GM12878 (cell line): ENCODE measurements around the gene SELENOH. TPM values are rescaled to one million over a fixed set of nuclear protein-coding genes. Genes with fewer than 3 reads are reported as not detected.

ENCODE experiments used
- ATAC-seq: fragments of 200-7000 bp; cut with Tn5 transposase; 3 replicates; pipeline ENCODE4 v1.9.1; 2020; ENCODE audit warnings: mild to moderate bottlenecking, moderate library complexity
- BruUV-seq: library from RNA; stranded (reverse); fragments of 400-500 nt; replicated peaks from 2 replicates; lab custom pipeline; 2021; lab: Mats Ljungman, UMichigan
- CTCF ChIA-PET: fragments of 300-600 bp; sonication (Branson Sonifier 250); formaldehyde crosslinking; extraction: SDS; loops from one replicate; lab custom pipeline; 2021; ENCODE audit warnings: inconsistent platforms; lab: Yijun Ruan, JAX
- POLR2A ChIA-PET: fragments of 350-600 bp; formaldehyde crosslinking; extraction: SDS; loops from one replicate; lab custom pipeline; 2021; ENCODE audit warnings: inconsistent platforms; lab: Charles Lee
- RAD21 ChIA-PET: fragments of 300-600 bp; sonication (Branson Sonifier 250); formaldehyde crosslinking; loops from one replicate; lab custom pipeline; 2023; ENCODE audit warnings: antibody characterized with exemption; ENCODE audit not compliant: unreplicated experiment; lab: Charles Lee
- SMC1A ChIA-PET: fragments of 300-600 bp; sonication (Branson Sonifier 250); formaldehyde crosslinking; loops from one replicate; lab custom pipeline; 2023; ENCODE audit not compliant: unreplicated experiment, uncharacterized antibody; lab: Charles Lee
- DNase-seq: peaks from one replicate; pipeline ENCODE4 v3.0.0-alpha.2; 2011; ENCODE audit warnings: low read depth, low spot score
- FAIRE-seq: peaks from 3 replicates; lab custom pipeline; 2011; peaks lifted over from hg19 to GRCh38; lab: Jason Lieb, UNC
- H2AFZ ChIP-seq: 2 replicates; pipeline ENCODE4 v1.6.0; 2011; ENCODE audit warnings: low read depth, low read length, control low read depth; ENCODE audit not compliant: control insufficient read depth
- H3K27ac ChIP-seq: 2 replicates; pipeline ENCODE4 v1.5.1; 2011; ENCODE audit warnings: control low read depth; ENCODE audit not compliant: control insufficient read depth, insufficient read depth
- H3K27me3 ChIP-seq, 2 experiments: replicated peaks in 1 of 2; 2 replicates each; pipeline versions ENCODE4 v1.6.0 to v1.6.1; 2011; ENCODE audit warnings: low read length in 1 of 2; ENCODE audit not compliant: control insufficient read depth in 2 of 2, insufficient read depth in 2 of 2
- H3K36me3 ChIP-seq, 2 experiments: 2 replicates each; pipeline ENCODE4 v1.5.1; 2011; ENCODE audit warnings: low read length in 1 of 2; ENCODE audit not compliant: control insufficient read depth in 2 of 2, insufficient read depth in 2 of 2
- H3K4me1 ChIP-seq: 2 replicates; pipeline ENCODE4 v1.6.1; 2011; ENCODE audit warnings: mild to moderate bottlenecking, low read length, moderate library complexity, mixed read lengths; ENCODE audit not compliant: control insufficient read depth, insufficient read depth
- H3K4me2 ChIP-seq: 2 replicates; pipeline ENCODE4 v1.6.0; 2011; ENCODE audit warnings: control low read depth; ENCODE audit not compliant: control insufficient read depth, insufficient read depth
- H3K4me3 ChIP-seq: fragments of 200-600 bp; sonication (generic); 2 replicates; pipeline ENCODE4 v1.5.1; 2016
- H3K79me2 ChIP-seq: 2 replicates; pipeline ENCODE4 v1.6.0; 2011; ENCODE audit warnings: low read length; ENCODE audit not compliant: control insufficient read depth, insufficient read depth
- H3K9ac ChIP-seq: 2 replicates; pipeline ENCODE4 v1.8.0; 2011; ENCODE audit warnings: low read length, control low read depth, mixed read lengths; ENCODE audit not compliant: control insufficient read depth, insufficient read depth
- H3K9me3 ChIP-seq: replicated peaks from 3 replicates; pipeline ENCODE4 v1.5.1; 2011; ENCODE audit warnings: mild to moderate bottlenecking, low read length; ENCODE audit not compliant: control insufficient read depth, insufficient read depth
- H4K20me1 ChIP-seq: 2 replicates; pipeline ENCODE4 v1.6.0; 2011; ENCODE audit not compliant: control insufficient read depth, insufficient read depth
- RELA ChIP-seq: fragments of 450-650 bp; IDR thresholded peaks from 2 replicates; pipeline ENCODE4 v1.8.0; 2014; ENCODE audit warnings: borderline replicate concordance; ENCODE audit not compliant: partially characterized antibody
- WGBS: methylation state at CpG from one replicate; pipeline ENCODE4 v1.1.6; 2016; ENCODE audit warnings: low lambda C conversion rate; ENCODE audit not compliant: insufficient replicate concordance, insufficient coverage; ENCODE audit errors: missing lambda C conversion rate; 5-methylcytosine and 5-hydroxymethylcytosine counted together
- in situ Hi-C: fragments of 300-500 bp; cut with MboI; formaldehyde crosslinking; loops from 9 replicates; pipeline ENCODE4 v1.14.3; 2018; ENCODE audit warnings: mixed read lengths
- intact Hi-C: fragments of 100-400 bp; cut with micrococcal nuclease; formaldehyde crosslinking; loops from one replicate; pipeline ENCODE4 v1.14.2; 2022; ENCODE audit not compliant: unreplicated experiment
- polyA plus RNA-seq, 11 experiments: library from polyadenylated mRNA; depleted of rRNA in 4 of 11; unstranded in 6 of 11; stranded (reverse) in 5 of 11; fragments of >200 nt; fragmentation: Nextera tagmentation in 4 of 11; fragmentation: Illumina TruSeq in 1 of 11; extraction: Ambion mirVana in 4 of 11; extraction: Trizol in 1 of 11; gene quantifications; 1 replicate in 1 of 11; 2 replicates in 10 of 11; pipeline versions ENCODE4 v1.2.1 to v1.2.3, GENCODE V29; 2011 to 2016; ENCODE audit warnings: inconsistent platforms in 2 of 11, missing spikeins in 2 of 11, low read depth in 1 of 11
- total RNA-seq, 4 experiments: library from RNA; depleted of rRNA in 3 of 4; stranded (reverse); fragments of >200 nt in 3 of 4; fragmentation: Illumina TruSeq in 1 of 4; extraction: Trizol in 1 of 4; gene quantifications; 2 replicates each; pipeline versions ENCODE4 v1.2.1 to v1.2.3, GENCODE V29; 2013 to 2021
- TF ChIP-seq, protein P1 (sequence below): IDR thresholded peaks from 2 replicates; pipeline ENCODE4 v1.6.1; 2012; ENCODE audit warnings: low read depth, low read length, improper control_type of control experiment

Gene SELENOH
- total and polyA plus RNA-seq, 10 of the 15 experiments (the other 5 are each of a cell fraction or from before 2014, with no cell fraction given) = 20.3 to 458 (median 200) TPM

DNA sequence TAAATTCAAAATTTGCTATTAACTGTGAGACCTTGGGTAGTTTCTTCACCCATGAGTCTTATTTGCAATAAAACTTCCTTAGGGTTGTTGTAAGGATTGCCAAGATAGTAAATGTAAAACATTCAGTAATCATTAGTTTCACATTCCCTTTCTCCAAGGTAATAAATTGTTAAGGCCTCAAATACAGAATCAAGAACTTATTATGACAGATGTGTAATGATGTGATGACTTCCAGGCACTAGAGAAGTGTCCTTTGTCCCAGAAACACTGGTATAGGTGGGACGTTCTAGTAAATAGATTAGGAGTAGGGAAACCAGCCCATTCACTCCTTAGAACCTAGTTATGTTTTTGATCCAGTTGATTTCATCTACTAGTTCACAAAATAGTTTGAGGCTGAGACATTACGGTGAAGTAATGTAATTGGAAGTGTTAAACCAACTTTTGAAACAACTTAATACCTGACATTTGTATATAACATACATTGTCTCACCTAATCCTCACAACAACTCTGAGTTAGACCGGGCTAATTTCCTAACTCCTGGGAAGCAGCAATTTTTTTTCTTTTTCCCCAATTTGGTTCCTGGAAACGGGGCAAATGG is 45.8 kb downstream of the SELENOH start:
- ChIA-PET POLR2A (interaction anchor here (1.2 to 1.5 kb wide), 2 partner anchors 23 to 26 kb away, joined by 6 read pairs; partner anchors contain the start of gene CTNND1), CTCF (interaction anchor here (0.6 to 6.3 kb wide), 4 partner anchors 8 to 23 kb away, joined by 3 to 62 read pairs (median 18); partner anchors contain the start of gene CTNND1)
- Histone ChIP-seq H2AFZ (no peak overlapping the region), H3K4me1 (peaks cover 48% of the 10 kb centered on the region), H4K20me1 (no peaks in the 10 kb centered on the region)
- no TSS peak for BruUV-seq
- TF ChIP-seq, protein P1, sequence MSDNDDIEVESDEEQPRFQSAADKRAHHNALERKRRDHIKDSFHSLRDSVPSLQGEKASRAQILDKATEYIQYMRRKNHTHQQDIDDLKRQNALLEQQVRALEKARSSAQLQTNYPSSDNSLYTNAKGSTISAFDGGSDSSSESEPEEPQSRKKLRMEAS = no peak
- TF ChIP-seq RELA = no peak
- TF ChIP-seq, all 136 proteins: peak for 0
- Histone ChIP-seq H3K79me2 (peaks cover 85% of the 10 kb centered on the region), H3K9ac (no peak overlapping the region), H3K4me3 (no peak overlapping the region), H3K36me3 (peaks cover 2 to 4% of the 10 kb centered on the region in 2 experiments; a peak in 2 of 4 replicates), H3K9me3 (no peaks in the 10 kb centered on the region), H3K27me3 (no peaks in the 10 kb centered on the region), H3K4me2 (no peak overlapping the region), H3K27ac (peak overlapping the region; percentile 5; the same call in 1 of the 2 replicates)
- no peak for DNase-seq
- ChIA-PET SMC1A (interaction anchor here (1.3 to 13.0 kb wide), 2 partner anchors 25 to 45 kb away, joined by 4 to 197 read pairs; partner anchors contain the start of genes CTNND1 and SELENOH), RAD21 (interaction anchor here (1.0 to 6.2 kb wide), 4 partner anchors 9 to 24 kb away, joined by 3 to 73 read pairs (median 4); partner anchors contain the start of gene CTNND1)
- in situ Hi-C loops (no loop called here), intact Hi-C loops (loop anchor here (10.0 kb wide), 1 partner anchor 222 kb away; the partner anchor contains the start of gene UBE2L6)
- FAIRE-seq = no peak
- ATAC-seq = no peak
- WGBS = 100% methylated on average over 4 of the region's 4 CpGs
